ENCODE measurements around the gene SAP130. TPM values are rescaled to one million over a fixed set of nuclear protein-coding genes. Genes with fewer than 3 reads are reported as not detected.

The SAP130 gene
- total and polyA plus RNA-seq, 2 of the 8 experiments (the other 6 are each of a cell fraction or from before 2014, with no cell fraction given) = 51.4 to 54.3 TPM

- Histone ChIP-seq H3K56ac (replicated peaks; ENCODE audit: insufficient read length, low read depth, low read length) (no peak overlapping the region), H3K9me3 (ENCODE audit: insufficient read depth in 2 of 2, low read depth in 1 of 2, low read length in 1 of 2) (no peaks in the 10 kb centered on the region), H3K4me1 (replicated peaks in 1 of 4; ENCODE audit: control insufficient read depth in 3 of 4, insufficient read depth in 4 of 4, low read length in 3 of 4) (no peaks in the 10 kb centered on the region), H3K4me2 (ENCODE audit: insufficient read depth in 1 of 2, low read depth in 2 of 2, low read length in 2 of 2) (no peak overlapping the region), H3K9ac (replicated peaks in 1 of 4; ENCODE audit: extremely low read depth in 1 of 4, low read depth in 3 of 4, low read length in 3 of 4) (no peak overlapping the region), H2BK120ac (replicated peaks; ENCODE audit: low read depth, low read length) (no peak overlapping the region), H3K36me3 (ENCODE audit: control insufficient read depth in 2 of 4, insufficient read depth in 4 of 4, low read length in 3 of 4) (peaks cover 14 to 55% (median 37%) of the 10 kb centered on the region in 4 experiments), H4K8ac (ENCODE audit: extremely low read depth, insufficient read depth, low read length) (no peak overlapping the region), H3K4me3 (ENCODE audit: extremely low read depth in 1 of 4, insufficient read depth in 2 of 4, low read depth in 3 of 4, low read length in 4 of 4) (no peak overlapping the region), H3K79me1 (ENCODE audit: low read depth, low read length) (no peaks in the 10 kb centered on the region), H3K23me2 (ENCODE audit: low read depth, low read length) (no peaks in the 10 kb centered on the region), H2BK5ac (ENCODE audit: low read depth, low read length) (no peak overlapping the region), H2BK15ac (ENCODE audit: low read length) (no peak overlapping the region), H4K5ac (ENCODE audit: insufficient read length, low read depth, low read length) (no peak overlapping the region), H2BK12ac (ENCODE audit: low read depth, low read length) (no peak overlapping the region), H2BK20ac (ENCODE audit: low read length) (no peak overlapping the region), H3K27ac (ENCODE audit: low read depth, low read length) (no peak overlapping the region), H4K91ac (replicated peaks; ENCODE audit: insufficient read length, low read length) (no peak overlapping the region), H3K79me2 (ENCODE audit: control insufficient read depth in 1 of 2, insufficient read depth in 2 of 2, low read length in 2 of 2) (no peaks in the 10 kb centered on the region), H4K20me1 (replicated peaks in 1 of 2; ENCODE audit: control insufficient read depth in 1 of 2, insufficient read depth in 2 of 2, low read length in 2 of 2) (peaks cover 0 to 2% of the 10 kb centered on the region in 2 experiments), H2AFZ (ENCODE audit: low read length) (no peak overlapping the region), H3K14ac (ENCODE audit: insufficient read length) (no peak overlapping the region), H3K18ac (ENCODE audit: extremely low read depth, low read length) (no peak overlapping the region), H3K27me3 (replicated peaks in 1 of 4; ENCODE audit: control insufficient read depth in 3 of 4, extremely low read depth in 1 of 4, insufficient read depth in 3 of 4, low read length in 3 of 4) (no peaks in the 10 kb centered on the region), H3K23ac (ENCODE audit: insufficient read length) (no peak overlapping the region), H2AK5ac (ENCODE audit: low read depth, low read length) (no peak overlapping the region), H3K4ac (replicated peaks; ENCODE audit: insufficient read length, low read depth, low read length) (no peak overlapping the region)
- CTCF ChIA-PET (ENCODE audit: partially characterized antibody) = no interaction called here
- POLR2A ChIA-PET (ENCODE audit: partially characterized antibody) = no interaction called here
- DNase-seq (ENCODE audit: low read depth in 1 of 2, low spot score in 2 of 2) (no peak), FAIRE-seq (no peak)
- WGBS, 2 experiments (ENCODE audit: extremely low coverage in 1 of 2, insufficient coverage in 1 of 2, insufficient read length in 1 of 2, insufficient replicate concordance in 2 of 2, low coverage in 1 of 2, low lambda C conversion rate in 2 of 2, missing lambda C conversion rate in 1 of 2) = 97% methylated on average over 9 of the region's 9 CpGs; no CpG with 5 or more reads in 1 of the 2 experiments
- TF ChIP-seq CHD2 (IDR thresholded peaks at IDR 0.05; ENCODE audit: low read length) (no peak), CTCF (IDR thresholded peaks at IDR 0.05; ENCODE audit: control extremely low read depth in 1 of 3, insufficient read depth in 1 of 3, low read depth in 1 of 3, low read length in 3 of 3) (no peak), TBP (IDR thresholded peaks at IDR 0.05; ENCODE audit: low read depth, low read length) (no peak), GTF2F1 (IDR thresholded peaks at IDR 0.05; ENCODE audit: borderline replicate concordance, low read depth, low read length) (no peak), KDM5A (IDR thresholded peaks at IDR 0.05; ENCODE audit: low read length) (no peak), CBX5 (IDR thresholded peaks at IDR 0.05; ENCODE audit: low read depth, low read length) (no peak), ASH2L (IDR thresholded peaks at IDR 0.05; ENCODE audit: low read length) (no peak), YY1 (IDR thresholded peaks at IDR 0.05; ENCODE audit: low read depth, low read length) (no peak), NANOG (IDR thresholded peaks at IDR 0.05; ENCODE audit: insufficient read depth, low read depth, low read length, poor library complexity, severe bottlenecking) (no peak), EGR1 (IDR thresholded peaks at IDR 0.05; ENCODE audit: borderline replicate concordance, low read depth, low read length) (no peak), PHF8 (conservative IDR thresholded peaks at IDR 0.05; ENCODE audit: low read depth, low read length) (no peak), SRF (IDR thresholded peaks at IDR 0.05; ENCODE audit: low read depth, low read length) (no peak), SIRT6 (IDR thresholded peaks at IDR 0.05; ENCODE audit: low read length) (no peak), TEAD4 (IDR thresholded peaks at IDR 0.05; ENCODE audit: low read depth, low read length) (no peak)
These were observed 86.4 kb downstream of the SAP130 start for GRCh38 chr2:127941461-127941860.

Measured in H1 (cell line).